ENCODE measurements around the gene DOCK10. TPM values are rescaled to one million over a fixed set of nuclear protein-coding genes. Genes with fewer than 3 reads are reported as not detected.

Gene DOCK10
- total RNA-seq, 4 donors from 2014 or later = 11.9 to 42.0 (median 17.9) TPM

GRCh38 chr2:224734949-224735348 lies 307.3 kb downstream of the DOCK10 start:
- ATAC-seq (ENCODE audit: low FRiP score) = no peak
- no peak for TF ChIP-seq CTCF (IDR thresholded peaks at IDR 0.05)
- DNase-seq (ENCODE audit: low spot score) = no peak

- no peak for ATAC-seq (ENCODE audit: low FRiP score)
- no peak for DNase-seq (ENCODE audit: low spot score)
- TF ChIP-seq CTCF (IDR thresholded peaks at IDR 0.05) = no peak
Measured at GRCh38 chr2:224731665-224732064, 310.6 kb downstream of the DOCK10 start.

- no peak for TF ChIP-seq CTCF (IDR thresholded peaks at IDR 0.05)
- ATAC-seq (ENCODE audit: low FRiP score) (no peak), DNase-seq (ENCODE audit: low spot score) (no peak)
Measured at GRCh38 chr2:224729435-224729834, 312.8 kb downstream of the DOCK10 start.

- TF ChIP-seq CTCF (IDR thresholded peaks at IDR 0.05) = no peak
- no peak for DNase-seq (ENCODE audit: low spot score)
- no peak for ATAC-seq (ENCODE audit: low FRiP score)
Measured at GRCh38 chr2:224724331-224724730, 317.9 kb downstream of the DOCK10 start.

- no peak for ATAC-seq (ENCODE audit: low FRiP score)
- no peak for DNase-seq (ENCODE audit: low spot score)
Measured at GRCh38 chr2:224723586-224724217, 318.6 kb downstream of the DOCK10 start.

GRCh38 chr2:224722770-224723169 lies 319.5 kb downstream of the DOCK10 start:
- TF ChIP-seq CTCF (IDR thresholded peaks at IDR 0.05) = no peak
- ATAC-seq (ENCODE audit: low FRiP score) (no peak), DNase-seq (ENCODE audit: low spot score) (no peak)

More at GRCh38 chr2:224723586-224724217, 318.6 kb downstream of the DOCK10 start:
- TF ChIP-seq CTCF (IDR thresholded peaks at IDR 0.05) = no peak

GRCh38 chr2:224722250-224722649 lies 320.0 kb downstream of the DOCK10 start:
- DNase-seq (ENCODE audit: low spot score) (no peak), ATAC-seq (ENCODE audit: low FRiP score) (no peak)
- TF ChIP-seq CTCF (IDR thresholded peaks at IDR 0.05) = no peak
